Common myeloid progenitor, CD34-positive (primary cell): ENCODE measurements around the gene GPSM3.

Experiments used
- CTCF ChIA-PET: fragments of 350-600 bp; sonication (Branson Sonifier 250); formaldehyde crosslinking; loops from one replicate; lab custom pipeline; 2021; ENCODE audit warnings: antibody characterized with exemption; lab: Charles Lee
- POLR2A ChIA-PET: fragments of 350-600 bp; sonication (Branson Sonifier 250); formaldehyde crosslinking; loops from one replicate; lab custom pipeline; 2021; ENCODE audit warnings: antibody characterized with exemption; lab: Charles Lee
- DNase-seq, 3 donors: peaks; one replicate each; pipeline versions ENCODE4 v3.0.0 to v3.0.0-alpha.2; 2013
- H3K27ac ChIP-seq, 2 experiments: 1 replicate in 1 of 2; 2 replicates in 1 of 2; pipeline ENCODE4 v1.7.0; 2013; ENCODE audit warnings: inconsistent platforms in 2 of 2, low read length in 2 of 2, mild to moderate bottlenecking in 2 of 2, low read depth in 1 of 2, moderate library complexity in 1 of 2; ENCODE audit not compliant: severe bottlenecking in 2 of 2, insufficient read depth in 1 of 2, poor library complexity in 1 of 2
- H3K27me3 ChIP-seq, 5 experiments: replicated peaks in 2 of 5; 1 replicate in 3 of 5; 2 replicates in 2 of 5; pipeline versions ENCODE4 v1.6.1 to v1.7.0; 2013; ENCODE audit warnings: low read length in 4 of 5, mild to moderate bottlenecking in 2 of 5, moderate library complexity in 2 of 5, inconsistent platforms in 1 of 5; ENCODE audit not compliant: insufficient read depth in 5 of 5, control insufficient read depth in 4 of 5
- H3K36me3 ChIP-seq, 4 experiments: 1 replicate in 2 of 4; 2 replicates in 2 of 4; pipeline versions ENCODE4 v1.6.1 to v1.7.0; 2013; ENCODE audit warnings: low read length in 3 of 4, control low read depth in 1 of 4, mild to moderate bottlenecking in 1 of 4; ENCODE audit not compliant: control insufficient read depth in 4 of 4, insufficient read depth in 4 of 4
- H3K4me1 ChIP-seq, 4 experiments: 1 replicate in 3 of 4; 2 replicates in 1 of 4; pipeline versions ENCODE4 v1.6.1 to v1.7.1; 2013; ENCODE audit warnings: low read length in 3 of 4, mild to moderate bottlenecking in 3 of 4, control low read depth in 1 of 4, inconsistent platforms in 1 of 4, moderate library complexity in 1 of 4; ENCODE audit not compliant: control insufficient read depth in 4 of 4, insufficient read depth in 4 of 4; ENCODE audit errors: control extremely low read depth in 1 of 4
- H3K4me3 ChIP-seq, 7 experiments: 1 replicate in 4 of 7; 2 replicates in 3 of 7; pipeline versions ENCODE4 v1.5.1 to v1.7.0; 2013; ENCODE audit warnings: mild to moderate bottlenecking in 7 of 7, low read length in 6 of 7, moderate library complexity in 6 of 7, inconsistent platforms in 2 of 7, low read depth in 2 of 7, control low read depth in 1 of 7; ENCODE audit not compliant: insufficient read depth in 4 of 7, control insufficient read depth in 1 of 7; ENCODE audit errors: extremely low read depth in 1 of 7
- H3K9me3 ChIP-seq, 5 experiments: 1 replicate in 4 of 5; 2 replicates in 1 of 5; pipeline versions ENCODE4 v1.6.1 to v1.7.1; 2013; ENCODE audit warnings: low read length in 4 of 5, mild to moderate bottlenecking in 2 of 5, inconsistent platforms in 1 of 5, low read depth in 1 of 5, moderate library complexity in 1 of 5; ENCODE audit not compliant: control insufficient read depth in 4 of 5, insufficient read depth in 2 of 5; ENCODE audit errors: control extremely low read depth in 1 of 5
- WGBS: methylation state at CpG from one replicate; pipeline ENCODE4 v1.1.5; 2013; ENCODE audit not compliant: insufficient coverage; 5-methylcytosine and 5-hydroxymethylcytosine counted together

Gene GPSM3

DNA sequence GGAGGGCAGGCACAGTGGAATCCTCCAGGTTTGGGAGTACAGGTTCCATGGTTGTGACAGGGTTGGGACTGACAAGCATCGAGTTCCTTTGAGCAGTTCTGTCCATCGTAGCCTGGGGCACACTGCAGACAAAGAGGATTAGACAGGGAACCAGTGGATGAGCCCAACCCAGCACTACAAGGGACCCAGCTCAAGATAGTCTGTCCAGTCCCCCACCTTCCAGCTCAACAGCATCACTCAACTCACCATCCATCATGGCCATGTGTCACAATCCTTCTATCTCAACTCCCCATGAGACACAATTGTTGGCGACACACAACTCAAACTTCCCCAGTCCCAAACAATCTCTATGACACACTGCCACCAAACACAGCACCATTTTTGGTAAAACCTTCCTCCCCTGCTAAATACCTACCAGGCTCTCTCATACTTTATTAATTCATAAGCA is 11.8 kb upstream of the GPSM3 start:
- Histone ChIP-seq H3K4me3 (no peak overlapping the region), H3K9me3 (no peaks in the 10 kb centered on the region), H3K36me3 (no peaks in the 10 kb centered on the region), H3K4me1 (no peaks in the 10 kb centered on the region), H3K27ac (no peak overlapping the region), H3K27me3 (no peaks in the 10 kb centered on the region)
- 96% methylated on average over 3 of the region's 3 CpGs for WGBS
- ChIA-PET POLR2A (no interaction called here), CTCF (interaction anchor here (1.0 to 1.3 kb wide), 2 partner anchors 11 to 88 kb away, joined by 3 to 4 read pairs; no protein-coding TSS in a partner anchor)
- DNase-seq: no peak

- Histone ChIP-seq H3K4me3 (no peak overlapping the region), H3K36me3 (no peaks in the 10 kb centered on the region), H3K27me3 (no peaks in the 10 kb centered on the region), H3K27ac (no peak overlapping the region), H3K4me1 (no peaks in the 10 kb centered on the region), H3K9me3 (no peaks in the 10 kb centered on the region)
- WGBS: 92% methylated on average over 9 of the region's 9 CpGs
- DNase-seq: no peak
- POLR2A ChIA-PET: no interaction called here
- CTCF ChIA-PET: interaction anchor here (1.0 to 1.4 kb wide), 3 partner anchors 12 to 87 kb away, joined by 3 to 4 read pairs (median 3); no protein-coding TSS in a partner anchor
These were observed 11.2 kb upstream of the GPSM3 start for GRCh38 chr6:32203426-32204267.

DNA sequence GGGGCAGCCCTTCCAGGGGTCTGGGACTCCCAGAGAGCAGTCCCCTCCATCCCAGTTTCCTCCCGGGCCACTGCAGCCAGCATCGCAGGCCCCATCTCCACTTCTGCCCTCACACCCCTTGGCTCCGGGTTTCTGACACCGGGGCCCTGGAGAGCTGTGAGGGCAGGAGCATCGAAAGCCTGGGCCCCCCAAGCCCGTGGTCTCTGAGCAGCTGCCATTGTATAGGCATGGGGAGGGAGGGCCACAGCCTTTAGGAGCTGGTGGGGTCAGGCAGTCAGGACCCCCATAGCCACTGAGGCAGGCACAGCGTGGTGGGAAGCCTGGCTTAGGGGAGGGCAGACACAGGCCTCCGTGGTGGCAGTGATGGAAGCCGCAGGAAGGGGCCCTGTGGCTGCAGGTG is 9.7 kb upstream of the GPSM3 start:
- Histone ChIP-seq H3K36me3 (no peaks in the 10 kb centered on the region), H3K27me3 (no peaks in the 10 kb centered on the region), H3K4me3 (no peak overlapping the region), H3K9me3 (no peaks in the 10 kb centered on the region), H3K27ac (no peak overlapping the region), H3K4me1 (peaks cover 0 to 5% (median 3%) of the 10 kb centered on the region in 4 experiments)
- CTCF ChIA-PET: interaction anchor here (1.1 to 1.4 kb wide), 2 partner anchors 27 to 54 kb away, joined by 3 read pairs; no protein-coding TSS in a partner anchor
- no peak for DNase-seq
- 93% methylated on average over 9 of the region's 9 CpGs for WGBS
- POLR2A ChIA-PET: no interaction called here

DNA sequence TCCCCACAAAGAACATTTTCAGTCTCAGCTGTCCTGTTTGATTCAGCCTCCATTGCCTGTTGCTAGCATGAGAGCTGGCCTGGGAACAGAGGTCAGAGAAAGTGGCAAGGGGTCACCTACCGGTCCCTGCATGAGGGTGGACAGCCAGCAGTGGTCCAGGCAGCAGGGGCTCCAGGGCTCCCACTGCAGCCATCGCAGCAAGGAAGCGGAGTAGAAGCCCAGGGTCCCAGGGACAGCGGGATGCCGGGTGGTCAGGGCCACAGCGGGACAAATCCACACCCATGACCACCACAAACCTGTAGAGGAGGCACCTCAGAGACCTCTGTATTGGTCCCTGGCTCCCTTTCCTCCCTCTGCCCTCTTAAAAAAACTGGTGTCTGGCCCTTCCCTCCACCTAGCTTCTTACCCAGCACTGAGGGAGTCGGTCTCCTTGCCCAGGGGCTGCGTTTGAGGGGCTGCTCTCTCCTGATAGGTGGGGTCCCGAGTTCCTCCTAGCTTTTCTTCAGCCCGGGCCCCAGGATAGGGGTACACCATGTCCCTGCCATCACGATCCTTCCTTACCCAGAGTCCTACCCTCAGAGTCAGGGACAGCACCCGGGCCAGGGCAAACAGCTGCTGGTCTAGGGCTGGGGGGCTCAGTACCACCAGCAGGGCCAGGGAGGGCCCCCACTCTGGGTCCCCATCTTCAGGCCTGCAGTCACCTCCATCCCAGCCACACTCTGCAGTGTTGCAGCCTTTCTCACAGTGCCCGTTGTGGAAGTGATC is 8.4 kb upstream of the GPSM3 start:
- Histone ChIP-seq H3K9me3 (no peaks in the 10 kb centered on the region), H3K27me3 (no peaks in the 10 kb centered on the region), H3K4me1 (peaks cover 0 to 17% (median 14%) of the 10 kb centered on the region in 4 experiments), H3K4me3 (no peak overlapping the region), H3K27ac (no peak overlapping the region), H3K36me3 (no peaks in the 10 kb centered on the region)
- CTCF ChIA-PET: no interaction called here
- DNase-seq: no peak
- 97% methylated on average over 12 of the region's 13 CpGs for WGBS
- POLR2A ChIA-PET: no interaction called here

DNA sequence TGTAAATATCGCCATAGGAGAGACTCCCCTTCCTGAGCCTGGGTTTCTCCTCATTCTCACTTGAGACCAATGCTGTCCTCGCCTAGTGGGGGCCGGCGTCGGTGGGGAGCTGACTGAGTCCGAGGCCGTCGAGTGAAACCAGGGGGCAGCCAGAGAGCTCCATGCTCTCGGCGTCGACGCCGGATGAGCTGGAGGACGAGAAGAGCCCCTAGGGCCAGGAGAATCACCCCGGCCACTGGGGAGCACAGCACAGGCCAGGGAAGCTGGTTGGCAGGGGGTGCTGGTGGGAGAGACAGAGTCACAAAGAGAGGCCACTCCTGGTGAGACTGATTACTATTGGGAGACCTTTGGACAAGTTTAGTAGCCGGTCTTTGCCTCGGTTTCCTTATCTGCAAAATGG is 6.4 kb upstream of the GPSM3 start:
- no peaks in the 10 kb centered on the region for H3K36me3 ChIP-seq
- ChIA-PET CTCF (interaction anchor here (1.3 kb wide), 1 partner anchor 45 kb away, joined by 4 read pairs; no protein-coding TSS in a partner anchor), POLR2A (no interaction called here)
- H3K4me1 ChIP-seq: peaks cover 9 to 32% (median 29%) of the 10 kb centered on the region in 4 experiments
- H3K27ac ChIP-seq: no peak overlapping the region
- H3K9me3 ChIP-seq: no peaks in the 10 kb centered on the region
- no peak overlapping the region for H3K4me3 ChIP-seq
- H3K27me3 ChIP-seq: no peaks in the 10 kb centered on the region
- no peak for DNase-seq
- 95% methylated on average over 17 of the region's 17 CpGs for WGBS

DNA sequence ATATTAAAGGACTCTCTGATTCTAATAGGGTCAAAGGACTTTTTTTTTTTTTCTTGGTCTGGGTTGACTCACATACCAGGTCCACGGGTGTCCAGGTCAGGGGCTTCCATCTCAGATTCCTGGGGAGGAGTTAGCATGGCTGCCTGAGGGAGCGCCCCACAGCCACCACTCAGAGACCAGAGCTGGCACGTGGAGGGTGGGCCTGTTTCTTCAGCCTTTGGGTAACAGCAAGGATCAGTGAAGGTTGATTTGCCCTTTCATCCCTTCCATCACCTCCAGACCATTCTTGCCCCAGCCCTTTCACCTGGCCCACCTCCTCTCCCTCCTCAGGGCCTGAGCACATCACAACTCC is 5.9 kb upstream of the GPSM3 start:
- DNase-seq: no peak
- Histone ChIP-seq H3K4me1 (peaks cover 15 to 38% (median 35%) of the 10 kb centered on the region in 4 experiments), H3K27ac (no peak overlapping the region), H3K27me3 (no peaks in the 10 kb centered on the region), H3K4me3 (no peak overlapping the region), H3K36me3 (no peaks in the 10 kb centered on the region), H3K9me3 (no peaks in the 10 kb centered on the region)
- POLR2A ChIA-PET: no interaction called here
- CTCF ChIA-PET: interaction anchor here (1.3 kb wide), 1 partner anchor 45 kb away, joined by 4 read pairs; no protein-coding TSS in a partner anchor
- WGBS: 100% methylated on average over 2 of the region's 3 CpGs
